ENCODE data around the gene CRIP2.

CRIP2 gene

DNA sequence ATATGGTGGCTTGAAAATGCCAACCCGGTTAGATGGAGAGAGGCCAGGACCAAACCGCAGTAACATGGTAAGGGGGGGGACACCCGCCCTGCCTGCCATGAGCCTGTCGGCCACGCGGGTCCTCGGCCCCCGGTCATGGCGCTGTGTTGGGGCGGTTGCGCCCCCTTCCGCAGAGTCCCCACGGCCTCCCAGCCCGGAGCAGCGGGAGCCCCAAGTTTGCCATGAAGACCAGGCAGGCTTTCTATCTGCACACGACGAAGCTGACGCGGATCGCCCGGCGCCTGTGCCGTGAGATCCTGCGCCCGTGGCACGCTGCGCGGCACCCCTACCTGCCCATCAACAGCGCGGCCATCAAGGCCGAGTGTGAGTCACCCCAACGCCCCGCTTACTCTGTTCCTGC lies 10.1 kb upstream of the CRIP2 start:
- Histone ChIP-seq H3K27ac (no peak overlapping the region), H3K9ac (no peak overlapping the region), H2AFZ (no peak overlapping the region), H3K9me3 (ENCODE audit: control insufficient read depth, low read length) (no peaks in the 10 kb centered on the region), H3K36me3 (ENCODE audit: control insufficient read depth, insufficient read depth, low read length) (no peaks in the 10 kb centered on the region), H3K4me2 (ENCODE audit: low read length) (no peak overlapping the region), H3K4me3 (ENCODE audit: low read depth, low read length) (no peak overlapping the region), H3K27me3 (ENCODE audit: control insufficient read depth, insufficient read depth, low read length) (no peaks in the 10 kb centered on the region), H3K79me2 (no peaks in the 10 kb centered on the region), H3K4me1 (no peaks in the 10 kb centered on the region)
- TF ChIP-seq, protein P1, sequence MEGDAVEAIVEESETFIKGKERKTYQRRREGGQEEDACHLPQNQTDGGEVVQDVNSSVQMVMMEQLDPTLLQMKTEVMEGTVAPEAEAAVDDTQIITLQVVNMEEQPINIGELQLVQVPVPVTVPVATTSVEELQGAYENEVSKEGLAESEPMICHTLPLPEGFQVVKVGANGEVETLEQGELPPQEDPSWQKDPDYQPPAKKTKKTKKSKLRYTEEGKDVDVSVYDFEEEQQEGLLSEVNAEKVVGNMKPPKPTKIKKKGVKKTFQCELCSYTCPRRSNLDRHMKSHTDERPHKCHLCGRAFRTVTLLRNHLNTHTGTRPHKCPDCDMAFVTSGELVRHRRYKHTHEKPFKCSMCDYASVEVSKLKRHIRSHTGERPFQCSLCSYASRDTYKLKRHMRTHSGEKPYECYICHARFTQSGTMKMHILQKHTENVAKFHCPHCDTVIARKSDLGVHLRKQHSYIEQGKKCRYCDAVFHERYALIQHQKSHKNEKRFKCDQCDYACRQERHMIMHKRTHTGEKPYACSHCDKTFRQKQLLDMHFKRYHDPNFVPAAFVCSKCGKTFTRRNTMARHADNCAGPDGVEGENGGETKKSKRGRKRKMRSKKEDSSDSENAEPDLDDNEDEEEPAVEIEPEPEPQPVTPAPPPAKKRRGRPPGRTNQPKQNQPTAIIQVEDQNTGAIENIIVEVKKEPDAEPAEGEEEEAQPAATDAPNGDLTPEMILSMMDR (IDR thresholded peaks at IDR 0.05): no peak

DNA sequence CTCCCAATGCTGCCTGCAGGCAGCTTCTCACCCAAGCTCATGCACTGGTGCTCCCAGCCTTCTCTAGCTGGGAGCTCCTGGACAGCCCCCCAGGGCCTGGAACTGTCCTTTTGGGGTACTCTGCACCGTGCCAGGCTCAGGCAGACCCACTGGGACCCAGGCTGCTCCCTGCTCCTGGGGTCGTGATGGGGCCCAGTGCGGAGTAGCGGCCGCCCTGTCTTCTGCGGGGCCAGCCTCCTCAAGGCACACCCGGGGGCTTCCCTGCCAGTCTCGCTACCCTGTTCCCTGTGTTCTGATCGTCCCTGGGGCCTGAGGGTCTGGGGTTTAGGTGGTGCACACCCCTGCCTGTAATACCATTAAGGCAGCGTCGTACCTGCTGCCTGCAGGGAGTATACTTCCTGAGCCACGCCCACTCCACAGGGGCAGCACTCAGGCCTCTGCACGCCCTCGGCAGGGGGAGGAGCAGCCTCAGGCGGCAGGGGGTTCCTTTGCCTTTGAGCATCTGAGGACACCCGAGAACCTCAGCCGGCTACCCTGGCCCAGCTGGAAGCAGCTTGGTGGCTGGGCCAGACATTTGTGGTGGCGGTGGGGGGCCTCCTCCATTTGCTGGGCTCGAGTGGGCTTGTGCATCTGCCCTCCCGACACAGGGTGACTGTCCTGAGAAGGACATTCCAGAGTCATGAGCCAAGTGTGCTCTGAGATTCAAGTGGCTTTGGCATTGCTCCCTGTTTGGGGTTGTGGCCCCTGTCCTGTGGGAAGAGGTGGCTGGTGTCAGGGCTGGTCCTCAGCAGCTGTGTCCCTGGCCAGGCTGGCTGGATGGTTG lies 9.2 kb upstream of the CRIP2 start:
- Histone ChIP-seq H3K79me2 (no peaks in the 10 kb centered on the region), H3K27ac (no peak overlapping the region), H3K4me3 (ENCODE audit: low read depth, low read length) (no peak overlapping the region), H3K27me3 (ENCODE audit: control insufficient read depth, insufficient read depth, low read length) (no peaks in the 10 kb centered on the region), H3K4me2 (ENCODE audit: low read length) (no peak overlapping the region), H2AFZ (no peak overlapping the region), H3K9me3 (ENCODE audit: control insufficient read depth, low read length) (no peaks in the 10 kb centered on the region), H3K9ac (no peak overlapping the region), H3K4me1 (no peaks in the 10 kb centered on the region), H3K36me3 (ENCODE audit: control insufficient read depth, insufficient read depth, low read length) (no peaks in the 10 kb centered on the region)
- TF ChIP-seq, protein P1 (IDR thresholded peaks at IDR 0.05): no peak

DNA sequence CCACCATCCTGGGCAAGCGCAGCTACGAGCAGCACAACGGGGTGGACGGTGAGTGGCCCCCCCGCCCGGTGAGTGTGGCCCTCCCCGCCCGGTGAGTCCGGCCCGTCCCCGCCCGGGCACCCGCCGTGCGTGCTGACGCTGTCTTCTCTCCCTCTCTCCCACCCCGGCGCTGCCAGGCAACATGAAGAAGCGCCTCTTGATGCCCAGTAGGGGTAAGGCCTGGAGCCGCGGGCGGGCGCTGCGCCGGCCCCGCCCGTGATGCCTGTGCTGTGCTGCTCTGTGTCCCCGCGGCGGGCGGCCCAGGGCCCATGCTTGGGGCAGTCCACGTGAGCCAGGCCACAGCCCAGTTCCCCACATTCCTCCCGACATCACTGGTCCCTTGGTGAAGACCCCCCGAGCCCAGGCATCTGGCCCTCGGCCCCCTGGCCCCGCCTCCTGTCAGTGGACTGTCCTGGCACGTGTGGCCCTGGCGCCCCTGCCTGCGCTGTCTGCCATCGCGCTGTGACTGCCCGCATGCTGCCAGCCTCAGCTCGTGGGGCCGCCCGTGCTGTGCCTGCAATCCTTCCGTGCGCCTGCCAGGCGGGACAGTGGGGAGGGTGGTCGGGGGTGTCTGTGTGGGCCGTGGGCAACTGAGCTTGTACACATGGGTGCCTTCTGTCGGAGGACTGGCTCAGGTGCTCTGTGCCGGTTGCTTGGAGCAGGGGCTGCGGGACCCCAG lies 7.9 kb upstream of the CRIP2 start:
- TF ChIP-seq, protein P1 (IDR thresholded peaks at IDR 0.05): no peak
- Histone ChIP-seq H3K4me1 (no peaks in the 10 kb centered on the region), H3K27ac (no peak overlapping the region), H3K9ac (no peak overlapping the region), H3K4me2 (ENCODE audit: low read length) (no peak overlapping the region), H3K27me3 (ENCODE audit: control insufficient read depth, insufficient read depth, low read length) (no peaks in the 10 kb centered on the region), H3K36me3 (ENCODE audit: control insufficient read depth, insufficient read depth, low read length) (no peaks in the 10 kb centered on the region), H2AFZ (no peak overlapping the region), H3K9me3 (ENCODE audit: control insufficient read depth, low read length) (no peaks in the 10 kb centered on the region), H3K4me3 (ENCODE audit: low read depth, low read length) (no peak overlapping the region), H3K79me2 (no peaks in the 10 kb centered on the region)

DNA sequence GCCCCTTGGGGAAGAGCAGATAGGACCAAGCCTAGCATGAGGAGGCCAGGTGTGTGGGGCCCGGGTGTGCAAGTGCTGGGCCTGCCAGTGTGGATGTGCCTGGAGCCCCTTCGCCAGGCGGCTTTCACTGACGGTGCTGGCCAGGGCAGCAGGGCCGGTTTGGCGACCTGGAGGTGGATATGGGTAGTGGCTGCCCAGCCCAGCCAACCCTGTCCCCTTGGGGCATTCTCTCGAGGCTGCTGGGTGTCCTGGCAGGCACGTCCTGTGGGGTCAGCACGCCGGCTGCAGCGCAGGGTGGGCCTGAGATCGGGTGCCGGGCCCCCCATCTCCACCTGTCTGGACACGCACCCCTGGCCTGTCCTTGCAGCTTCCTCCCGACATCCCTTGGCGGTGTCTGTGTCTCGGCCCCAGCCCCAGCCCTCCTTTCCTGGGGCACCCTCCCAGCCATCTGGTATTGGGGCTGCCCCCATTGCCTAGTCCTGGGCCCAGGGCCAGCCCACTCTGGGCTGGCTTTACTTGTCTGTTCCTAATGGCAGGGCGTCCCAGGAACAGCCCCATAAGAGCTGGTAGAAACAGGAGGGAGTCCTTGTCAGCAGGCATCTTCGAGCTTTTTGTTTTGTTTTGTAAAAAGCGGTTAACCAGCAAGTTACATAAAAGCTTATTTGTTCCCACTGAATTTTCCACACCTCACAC lies 7.2 kb upstream of the CRIP2 start:
- H3K4me2 ChIP-seq (ENCODE audit: low read length): no peak overlapping the region
- H3K27ac ChIP-seq: no peak overlapping the region
- H3K4me3 ChIP-seq (ENCODE audit: low read depth, low read length): no peak overlapping the region
- no peaks in the 10 kb centered on the region for H3K27me3 ChIP-seq (ENCODE audit: control insufficient read depth, insufficient read depth, low read length)
- no peak overlapping the region for H2AFZ ChIP-seq
- H3K9ac ChIP-seq: no peak overlapping the region
- H3K79me2 ChIP-seq: no peaks in the 10 kb centered on the region
- TF ChIP-seq, protein P1 (IDR thresholded peaks at IDR 0.05): no peak
- no peaks in the 10 kb centered on the region for H3K4me1 ChIP-seq
- no peaks in the 10 kb centered on the region for H3K36me3 ChIP-seq (ENCODE audit: control insufficient read depth, insufficient read depth, low read length)
- H3K9me3 ChIP-seq (ENCODE audit: control insufficient read depth, low read length): no peaks in the 10 kb centered on the region

All from parathyroid adenoma (tissue), 2 donors.